Esophagus squamous epithelium (tissue), 5 donors: ENCODE data around the gene TRAPPC10. TPM values are rescaled to one million over a fixed set of nuclear protein-coding genes. Genes with fewer than 3 reads are reported as not detected.

Experiments used
- DNase-seq: peaks from one replicate; lab custom pipeline; 2025; lab: John Stamatoyannopoulos, UW
- H3K27ac ChIP-seq, 4 donors: fragments of 200-600 bp; sonication (generic); one replicate each; pipeline ENCODE4 v1.5.1; 2016 to 2019; ENCODE audit warnings: mild to moderate bottlenecking in 1 of 4
- H3K27me3 ChIP-seq, 4 donors: fragments of 200-600 bp; sonication (generic); 1 replicate in 3 of 4; 2 replicates in 1 of 4; pipeline versions ENCODE4 v1.5.1 to v1.6.0; 2017 to 2021; ENCODE audit warnings: antibody characterized with exemption in 1 of 4
- H3K36me3 ChIP-seq, 3 donors: fragments of 200-600 bp; sonication (generic); one replicate each; pipeline ENCODE4 v1.5.1; 2016 to 2019
- H3K4me1 ChIP-seq, 3 donors: fragments of 200-600 bp; sonication (generic); one replicate each; pipeline ENCODE4 v1.5.1; 2017 to 2019
- H3K4me3 ChIP-seq, 4 donors: fragments of 200-600 bp; sonication (generic); 1 replicate in 3 of 4; 2 replicates in 1 of 4; pipeline ENCODE4 v1.5.1; 2016 to 2019; ENCODE audit warnings: mild to moderate bottlenecking in 2 of 4, moderate library complexity in 1 of 4
- H3K9me3 ChIP-seq, 3 donors: fragments of 200-600 bp; sonication (generic); one replicate each; pipeline ENCODE4 v1.5.1; 2016 to 2019
- CTCF ChIP-seq, 6 experiments: fragments of 450-650 bp in 4 of 6; fragments of 200-600 bp in 2 of 6; sonication (generic) in 2 of 6; IDR thresholded peaks; one replicate each; pipeline ENCODE4 v1.5.1; 2016 to 2019; ENCODE audit warnings: antibody characterized with exemption in 6 of 6, mild to moderate bottlenecking in 4 of 6, moderate library complexity in 4 of 6
- POLR2A ChIP-seq, 4 donors: fragments of 450-650 bp; IDR thresholded peaks; one replicate each; pipeline ENCODE4 v1.6.1; 2017; ENCODE audit warnings: antibody characterized with exemption in 4 of 4, mild to moderate bottlenecking in 4 of 4, moderate library complexity in 3 of 4
- WGBS, 2 donors: methylation state at CpG; one replicate each; pipeline ENCODE4 v1.1.5; 2018; 5-methylcytosine and 5-hydroxymethylcytosine counted together
- intact Hi-C: fragments of 100-400 bp; cut with DNase I; formaldehyde crosslinking; loops from one replicate; pipeline ENCODE4 v1.15.0; 2022
- total RNA-seq, 4 donors: library from RNA; depleted of rRNA; stranded (reverse); fragments of >200 nt; gene quantifications; one replicate each; pipeline ENCODE4 v1.1.0, GENCODE V29; 2016
- donor health status: DM: yes; HTN: yes; CAD: no.

TRAPPC10 gene
- total RNA-seq, 4 donors from 2014 or later, result 16.8 to 26.6 (median 20.7) TPM

- peaks cover 0 to 16% (median 0%) of the 10 kb centered on the region in 3 donors for H3K36me3 ChIP-seq
- no peak overlapping the region for H3K4me3 ChIP-seq
- H3K27ac ChIP-seq, result no peak overlapping the region
- no peaks in the 10 kb centered on the region for H3K27me3 ChIP-seq
- no peaks in the 10 kb centered on the region for H3K9me3 ChIP-seq
- intact Hi-C loops, result no loop called here
- no peak for TF ChIP-seq POLR2A (IDR thresholded peaks at IDR 0.05)
- TF ChIP-seq CTCF (IDR thresholded peaks at IDR 0.05), result no peak
- peaks cover 15 to 36% (median 20%) of the 10 kb centered on the region in 3 donors for H3K4me1 ChIP-seq
- WGBS, 2 donors, result 95 to 96% methylated on average over 5 of the region's 6 CpGs
- DNase-seq, result no peak
Measured at GRCh38 chr21:44028287-44028659, 16.2 kb downstream of the TRAPPC10 start.

- no peaks in the 10 kb centered on the region for H3K27me3 ChIP-seq
- H3K4me3 ChIP-seq, result no peak overlapping the region
- intact Hi-C loops, result no loop called here
- no peak overlapping the region for H3K27ac ChIP-seq
- no peak for DNase-seq
- 99 to 100% methylated on average over 5 to 6 of the region's 6 CpGs for WGBS, 2 donors
- H3K4me1 ChIP-seq, result peaks cover 15 to 23% (median 20%) of the 10 kb centered on the region in 3 donors
- H3K9me3 ChIP-seq, result no peaks in the 10 kb centered on the region
- no peak for TF ChIP-seq POLR2A (IDR thresholded peaks at IDR 0.05)
- no peak for TF ChIP-seq CTCF (IDR thresholded peaks at IDR 0.05)
- H3K36me3 ChIP-seq, result peaks cover 0 to 29% (median 6%) of the 10 kb centered on the region in 3 donors
Measured at GRCh38 chr21:44029460-44030087, 17.5 kb downstream of the TRAPPC10 start.

- intact Hi-C loops, result no loop called here
- H3K4me3 ChIP-seq, result no peak overlapping the region
- TF ChIP-seq POLR2A (IDR thresholded peaks at IDR 0.05), result no peak
- no peak for TF ChIP-seq CTCF (IDR thresholded peaks at IDR 0.05)
- no peaks in the 10 kb centered on the region for H3K4me1 ChIP-seq
- 93 to 100% methylated on average over 4 of the region's 4 CpGs for WGBS, 2 donors
- no peak overlapping the region for H3K27ac ChIP-seq
- DNase-seq, result no peak
- H3K9me3 ChIP-seq, result no peaks in the 10 kb centered on the region
- no peaks in the 10 kb centered on the region for H3K27me3 ChIP-seq
- H3K36me3 ChIP-seq, result peaks cover 18 to 84% (median 23%) of the 10 kb centered on the region in 3 donors
Measured at GRCh38 chr21:44035244-44035643, 23.1 kb downstream of the TRAPPC10 start.

GRCh38 chr21:44038063-44038462, 26.0 kb downstream of the TRAPPC10 start:
- DNase-seq, result no peak

More at GRCh38 chr21:44038063-44038462, 26.0 kb downstream of the TRAPPC10 start:
- intact Hi-C loops, result no loop called here
- H3K27me3 ChIP-seq, result no peaks in the 10 kb centered on the region
- H3K27ac ChIP-seq, result no peak overlapping the region
- H3K4me1 ChIP-seq, result no peaks in the 10 kb centered on the region
- H3K36me3 ChIP-seq, result peaks cover 18 to 78% (median 23%) of the 10 kb centered on the region in 3 donors
- H3K9me3 ChIP-seq, result no peaks in the 10 kb centered on the region
- no peak overlapping the region for H3K4me3 ChIP-seq
- no peak for TF ChIP-seq CTCF (IDR thresholded peaks at IDR 0.05)
- no peak for TF ChIP-seq POLR2A (IDR thresholded peaks at IDR 0.05)
- WGBS, 2 donors, result 85 to 90% methylated on average over 13 to 14 of the region's 14 CpGs
